Cardiac fibroblast (primary cell): ENCODE measurements around the gene PCDHA1.

ENCODE experiments used
- DNase-seq, 2 donors: peaks; one replicate each; pipeline versions ENCODE4 v3.0.0 to v3.0.0-alpha.2; 2010; ENCODE audit warnings: low read depth in 2 of 2
- H3K4me3 ChIP-seq, 2 donors: replicated peaks in 1 of 2; 1 replicate in 1 of 2; 2 replicates in 1 of 2; pipeline ENCODE4 v1.5.1; 2011; ENCODE audit warnings: low read depth in 2 of 2, low read length in 2 of 2, mild to moderate bottlenecking in 2 of 2, moderate library complexity in 1 of 2
- CTCF ChIP-seq: IDR thresholded peaks from one replicate; pipeline ENCODE4 v1.5.1; 2011; ENCODE audit warnings: low read depth, mild to moderate bottlenecking, low read length, inconsistent platforms

PCDHA1 gene

GRCh38 chr5:141040771-141041426 lies 255.0 kb downstream of the PCDHA1 start:
- peak; percentile 52 for TF ChIP-seq CTCF
- H3K4me3 ChIP-seq: peak overlapping the region in 1 of 2 donors; percentile 11
- DNase-seq: peak; percentile 56 to 84

GRCh38 chr5:141041427-141041785 lies 255.5 kb downstream of the PCDHA1 start:
- no peak for DNase-seq
- no peak overlapping the region for H3K4me3 ChIP-seq
- no peak for TF ChIP-seq CTCF

GRCh38 chr5:141042555-141042954 lies 256.6 kb downstream of the PCDHA1 start:
- TF ChIP-seq CTCF: no peak

GRCh38 chr5:141050622-141051520 lies 264.9 kb downstream of the PCDHA1 start, which contains the start of gene PCDHB1:
TSS of gene PCDHB1 (plus strand) at chr5:141051374. CDS start at chr5:141051471, 97 bp downstream.
- peak within 1 kb of the TSS; percentile 15 to 18 for H3K4me3 ChIP-seq
- no peak for TF ChIP-seq CTCF
- DNase-seq: no peak

More at GRCh38 chr5:141042555-141042954, 256.6 kb downstream of the PCDHA1 start:
- H3K4me3 ChIP-seq: no peak overlapping the region
- no peak for DNase-seq

- peak overlapping the region; percentile 15 to 18 for H3K4me3 ChIP-seq
- no peak for DNase-seq
- no peak for TF ChIP-seq CTCF
These were observed 265.6 kb downstream of the PCDHA1 start for GRCh38 chr5:141051521-141051866.
